ENCODE measurements around the gene KRT71. TPM values are rescaled to one million over a fixed set of nuclear protein-coding genes. Genes with fewer than 3 reads are reported as not detected.

The KRT71 gene
- total RNA-seq, 1 experiment from 2014 or later = not detected

DNA sequence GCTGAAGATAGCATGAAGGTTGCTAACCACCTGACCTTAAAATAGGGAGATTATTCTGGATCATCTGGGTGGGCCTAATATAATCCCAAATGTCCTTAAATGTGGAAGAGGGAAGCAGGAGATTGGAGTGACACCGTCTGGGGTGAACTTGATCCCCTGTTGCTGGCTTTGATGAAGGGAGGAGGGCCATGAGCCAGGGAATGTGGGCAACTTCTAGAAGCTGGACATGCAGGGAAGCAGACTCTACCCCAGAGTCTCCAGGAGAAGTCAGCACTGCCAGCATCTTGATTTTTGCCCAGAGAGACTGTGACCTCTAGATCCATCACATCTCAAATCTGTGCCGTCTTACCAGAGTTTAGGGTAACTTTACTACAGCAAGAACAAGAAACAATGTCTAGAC, 23.5 kb downstream of the KRT71 start (continued):
- TF ChIP-seq GRHL2 (CRISPR knock-in tag; IDR thresholded peaks at IDR 0.05; ENCODE audit: insufficient replicate concordance, severe bottlenecking) (no peak), ZNF219 (CRISPR knock-in tag; IDR thresholded peaks at IDR 0.05; ENCODE audit: borderline replicate concordance) (no peak), ZBTB21 (CRISPR knock-in tag; IDR thresholded peaks at IDR 0.05; ENCODE audit: borderline replicate concordance) (no peak), E2F1 (CRISPR knock-in tag; IDR thresholded peaks at IDR 0.05) (no peak), TEAD1 (CRISPR knock-in tag; IDR thresholded peaks at IDR 0.05) (no peak), ZSCAN18 (CRISPR knock-in tag; IDR thresholded peaks at IDR 0.05) (no peak), CREM (CRISPR knock-in tag; IDR thresholded peaks at IDR 0.05) (no peak)
- TF ChIP-seq, protein P1, sequence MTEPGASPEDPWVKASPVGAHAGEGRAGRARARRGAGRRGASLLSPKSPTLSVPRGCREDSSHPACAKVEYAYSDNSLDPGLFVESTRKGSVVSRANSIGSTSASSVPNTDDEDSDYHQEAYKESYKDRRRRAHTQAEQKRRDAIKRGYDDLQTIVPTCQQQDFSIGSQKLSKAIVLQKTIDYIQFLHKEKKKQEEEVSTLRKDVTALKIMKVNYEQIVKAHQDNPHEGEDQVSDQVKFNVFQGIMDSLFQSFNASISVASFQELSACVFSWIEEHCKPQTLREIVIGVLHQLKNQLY (CRISPR knock-in tag; IDR thresholded peaks at IDR 0.05) = no peak

- DNase-seq (ENCODE audit: low spot score) = no peak
Measured at GRCh38 chr12:52528641-52529143, 24.3 kb downstream of the KRT71 start.

GRCh38 chr12:52527121-52527800, 25.7 kb downstream of the KRT71 start:
- DNase-seq (ENCODE audit: low spot score) = no peak
- CTCF ChIA-PET = no interaction called here
- POLR2A ChIA-PET = no interaction called here
- Mint-ChIP-seq H3K27me3 (ENCODE audit: low read depth) (no peaks in the 10 kb centered on the region), H3K27ac (no peak overlapping the region), H3K4me1 (no peaks in the 10 kb centered on the region), H3K36me3 (no peaks in the 10 kb centered on the region), H3K4me3 (no peak overlapping the region), H3K9me3 (no peaks in the 10 kb centered on the region)
- ATAC-seq = no peak
- TF ChIP-seq, protein P2, sequence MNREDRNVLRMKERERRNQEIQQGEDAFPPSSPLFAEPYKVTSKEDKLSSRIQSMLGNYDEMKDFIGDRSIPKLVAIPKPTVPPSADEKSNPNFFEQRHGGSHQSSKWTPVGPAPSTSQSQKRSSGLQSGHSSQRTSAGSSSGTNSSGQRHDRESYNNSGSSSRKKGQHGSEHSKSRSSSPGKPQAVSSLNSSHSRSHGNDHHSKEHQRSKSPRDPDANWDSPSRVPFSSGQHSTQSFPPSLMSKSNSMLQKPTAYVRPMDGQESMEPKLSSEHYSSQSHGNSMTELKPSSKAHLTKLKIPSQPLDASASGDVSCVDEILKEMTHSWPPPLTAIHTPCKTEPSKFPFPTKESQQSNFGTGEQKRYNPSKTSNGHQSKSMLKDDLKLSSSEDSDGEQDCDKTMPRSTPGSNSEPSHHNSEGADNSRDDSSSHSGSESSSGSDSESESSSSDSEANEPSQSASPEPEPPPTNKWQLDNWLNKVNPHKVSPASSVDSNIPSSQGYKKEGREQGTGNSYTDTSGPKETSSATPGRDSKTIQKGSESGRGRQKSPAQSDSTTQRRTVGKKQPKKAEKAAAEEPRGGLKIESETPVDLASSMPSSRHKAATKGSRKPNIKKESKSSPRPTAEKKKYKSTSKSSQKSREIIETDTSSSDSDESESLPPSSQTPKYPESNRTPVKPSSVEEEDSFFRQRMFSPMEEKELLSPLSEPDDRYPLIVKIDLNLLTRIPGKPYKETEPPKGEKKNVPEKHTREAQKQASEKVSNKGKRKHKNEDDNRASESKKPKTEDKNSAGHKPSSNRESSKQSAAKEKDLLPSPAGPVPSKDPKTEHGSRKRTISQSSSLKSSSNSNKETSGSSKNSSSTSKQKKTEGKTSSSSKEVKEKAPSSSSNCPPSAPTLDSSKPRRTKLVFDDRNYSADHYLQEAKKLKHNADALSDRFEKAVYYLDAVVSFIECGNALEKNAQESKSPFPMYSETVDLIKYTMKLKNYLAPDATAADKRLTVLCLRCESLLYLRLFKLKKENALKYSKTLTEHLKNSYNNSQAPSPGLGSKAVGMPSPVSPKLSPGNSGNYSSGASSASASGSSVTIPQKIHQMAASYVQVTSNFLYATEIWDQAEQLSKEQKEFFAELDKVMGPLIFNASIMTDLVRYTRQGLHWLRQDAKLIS (CRISPR knock-in tag; IDR thresholded peaks at IDR 0.05; ENCODE audit: borderline replicate concordance) = no peak
- no peak for TF ChIP-seq ZBTB21 (CRISPR knock-in tag; IDR thresholded peaks at IDR 0.05; ENCODE audit: borderline replicate concordance)
- no peak for TF ChIP-seq PRDM15 (CRISPR knock-in tag; IDR thresholded peaks at IDR 0.05)

More at GRCh38 chr12:52528641-52529143, 24.3 kb downstream of the KRT71 start:
- ATAC-seq = no peak
- Mint-ChIP-seq H3K4me1 (no peaks in the 10 kb centered on the region), H3K27me3 (ENCODE audit: low read depth) (no peaks in the 10 kb centered on the region), H3K36me3 (no peaks in the 10 kb centered on the region), H3K9me3 (no peaks in the 10 kb centered on the region), H3K4me3 (no peak overlapping the region), H3K27ac (no peak overlapping the region)
- CTCF ChIA-PET = no interaction called here
- POLR2A ChIA-PET = no interaction called here
- TF ChIP-seq NFYB (CRISPR knock-in tag; conservative IDR thresholded peaks at IDR 0.05; ENCODE audit: low read depth) (no peak), ZNF671 (CRISPR knock-in tag; IDR thresholded peaks at IDR 0.05) (no peak), ZNF317 (CRISPR knock-in tag; IDR thresholded peaks at IDR 0.05; ENCODE audit: borderline replicate concordance, low read depth) (no peak), ERG (CRISPR knock-in tag; IDR thresholded peaks at IDR 0.05) (no peak), MYBL2 (CRISPR knock-in tag; IDR thresholded peaks at IDR 0.05) (no peak), ELF4 (CRISPR knock-in tag; IDR thresholded peaks at IDR 0.05; ENCODE audit: low read depth) (no peak), ZBTB21 (CRISPR knock-in tag; IDR thresholded peaks at IDR 0.05; ENCODE audit: borderline replicate concordance) (no peak), E2F1 (CRISPR knock-in tag; IDR thresholded peaks at IDR 0.05) (no peak), NR1H2 (CRISPR knock-in tag; IDR thresholded peaks at IDR 0.05) (no peak), MXD4 (CRISPR knock-in tag; IDR thresholded peaks at IDR 0.05; ENCODE audit: borderline replicate concordance) (no peak), FOXK1 (CRISPR knock-in tag; IDR thresholded peaks at IDR 0.05) (no peak)

All from WTC11 (cell line).